ENCODE measurements around the gene PSPN. TPM values are rescaled to one million over a fixed set of nuclear protein-coding genes. Genes with fewer than 3 reads are reported as not detected.
A peak's percentile ranks its signal among the peaks of the same experiment; 100 is the strongest.

Gene PSPN
- total RNA-seq, 1 experiment from 2014 or later, result 1.9 TPM

GRCh38 chr19:6325614-6326013, 50.1 kb downstream of the PSPN start:
- no peak for ATAC-seq
- H3K4me1 Mint-ChIP-seq, result no peaks in the 10 kb centered on the region
- CTCF ChIA-PET, result interaction anchor here (0.7 kb wide), 1 partner anchor 639 kb away, joined by 3 read pairs; no protein-coding TSS in a partner anchor

More at GRCh38 chr19:6325614-6326013, 50.1 kb downstream of the PSPN start:
- POLR2A ChIA-PET, result no interaction called here
- H3K36me3 Mint-ChIP-seq, result peaks cover 5% of the 10 kb centered on the region; the same call in 1 of the 2 replicates
- no peak for TF ChIP-seq HMGXB4 (CRISPR knock-in tag; IDR thresholded peaks at IDR 0.05)
- no peak for TF ChIP-seq E2F1 (CRISPR knock-in tag; IDR thresholded peaks at IDR 0.05)
- TF ChIP-seq ZSCAN18 (CRISPR knock-in tag; IDR thresholded peaks at IDR 0.05), result no peak
- no peak for TF ChIP-seq MXD4 (CRISPR knock-in tag; IDR thresholded peaks at IDR 0.05; ENCODE audit: borderline replicate concordance)
- TF ChIP-seq HMGA2 (CRISPR knock-in tag; IDR thresholded peaks at IDR 0.05), result no peak
- TF ChIP-seq CREM (CRISPR knock-in tag; IDR thresholded peaks at IDR 0.05), result no peak
- TF ChIP-seq CTCF (IDR thresholded peaks at IDR 0.05), result no peak
- no peak for TF ChIP-seq MYBL2 (CRISPR knock-in tag; IDR thresholded peaks at IDR 0.05)
- no peak for TF ChIP-seq ZNF423 (CRISPR knock-in tag; IDR thresholded peaks at IDR 0.05)
- TF ChIP-seq ZNF512 (CRISPR knock-in tag; IDR thresholded peaks at IDR 0.05; ENCODE audit: borderline replicate concordance), result no peak
- no peak for TF ChIP-seq GRHL2 (CRISPR knock-in tag; IDR thresholded peaks at IDR 0.05; ENCODE audit: insufficient replicate concordance, severe bottlenecking)
- no peak for TF ChIP-seq ZNF416 (CRISPR knock-in tag; IDR thresholded peaks at IDR 0.05)
- no peak for TF ChIP-seq PREB (CRISPR knock-in tag; IDR thresholded peaks at IDR 0.05; ENCODE audit: borderline replicate concordance)
- no peak for TF ChIP-seq ZNF317 (CRISPR knock-in tag; IDR thresholded peaks at IDR 0.05; ENCODE audit: borderline replicate concordance, low read depth)
- TF ChIP-seq GTF2I (CRISPR knock-in tag; conservative IDR thresholded peaks at IDR 0.05), result no peak
- TF ChIP-seq STAT6 (CRISPR knock-in tag; conservative IDR thresholded peaks at IDR 0.05; ENCODE audit: low read depth), result no peak
- TF ChIP-seq ZNF396 (CRISPR knock-in tag; IDR thresholded peaks at IDR 0.05; ENCODE audit: borderline replicate concordance), result no peak
- peaks cover 14% of the 10 kb centered on the region for H3K27me3 Mint-ChIP-seq (ENCODE audit: low read depth)
- H3K27ac Mint-ChIP-seq, result no peak overlapping the region
- no peak for DNase-seq (ENCODE audit: low spot score)
- H3K9me3 Mint-ChIP-seq, result peaks cover 26% of the 10 kb centered on the region
- H3K4me3 Mint-ChIP-seq, result no peak overlapping the region

Small RNA genes within 50 kb of the gene (microRNA-seq; reads per million reads assigned to microRNA genes)
- gene MIR3940 (ENCODE audit: borderline number of aligned reads) (15.0 reads per million, percentile 35 among the genes with 10 or more reads in this experiment), gene MIR6790 (ENCODE audit: borderline number of aligned reads) (2.8 reads per million), gene MIR6885 (ENCODE audit: borderline number of aligned reads) (not detected)

Other genes starting within 250 kb of the PSPN start
- not detected in 3 replicates for gene ACSBG2, start 240.3 kb downstream of the PSPN start, total RNA-seq (2021)
- 49.9 to 58.2 TPM (median 50.2 TPM) in 3 replicates for gene MLLT1, start 96.0 kb downstream of the PSPN start, total RNA-seq (2021)
- not detected in 3 replicates for gene ACER1, start 42.3 kb downstream of the PSPN start, total RNA-seq (2021)
- 86.2 to 95.8 TPM (median 91.9 TPM) in 3 replicates for gene CLPP, start 14.4 kb downstream of the PSPN start, total RNA-seq (2021)
- gene ALKBH7, start 3.1 kb downstream of the PSPN start, total RNA-seq (2021), result 96.4 to 119 TPM (median 114 TPM) in 3 replicates
- 61.5 to 62.9 TPM (median 62.4 TPM) in 3 replicates for gene GTF2F1, start 17.2 kb upstream of the PSPN start, total RNA-seq (2021)
- gene KHSRP, start 48.9 kb upstream of the PSPN start, total RNA-seq (2021), result 528 to 572 TPM (median 549 TPM) in 3 replicates
- gene SLC25A41, start 57.8 kb upstream of the PSPN start, total RNA-seq (2021), result 0.18 to 0.35 TPM (median 0.21 TPM) in 3 replicates
- gene SLC25A23, start 83.9 kb upstream of the PSPN start, total RNA-seq (2021), result 63.6 to 69.1 TPM (median 63.7 TPM) in 3 replicates
- gene CRB3, start 88.3 kb upstream of the PSPN start, total RNA-seq (2021), result 29.9 to 36.5 TPM (median 32.2 TPM) in 3 replicates
- 4.3 to 6.3 TPM (median 6.1 TPM) in 3 replicates for gene DENND1C, start 105.9 kb upstream of the PSPN start, total RNA-seq (2021)
- gene TUBB4A, start 126.4 kb upstream of the PSPN start, total RNA-seq (2021), result 18.5 to 33.1 TPM (median 30.2 TPM) in 3 replicates
- 2.6 to 2.9 TPM (median 2.7 TPM) in 3 replicates for gene TNFSF9, start 155.1 kb upstream of the PSPN start, total RNA-seq (2021)
- 1.7 to 2.1 TPM (median 1.7 TPM) in 3 replicates for gene CD70, start 215.2 kb upstream of the PSPN start, total RNA-seq (2021)